HepG2 (cell line): ENCODE data around the gene TBC1D16. TPM values are rescaled to one million over a fixed set of nuclear protein-coding genes. Genes with fewer than 3 reads are reported as not detected.

ENCODE experiments used
- CAMTA2 ChIP-seq: sonication (generic); formaldehyde crosslinking; IDR thresholded peaks from 2 replicates; pipeline ENCODE4 v1.4.0; 2020; ENCODE audit warnings: mild to moderate bottlenecking, missing genetic modification reagents, borderline replicate concordance
- CEBPB ChIP-seq: IDR thresholded peaks from 2 replicates; pipeline ENCODE4 v1.6.1; 2011; ENCODE audit warnings: low read depth, low read length, improper control_type of control experiment, borderline replicate concordance
- DZIP1 ChIP-seq: sonication (generic); formaldehyde crosslinking; IDR thresholded peaks from 2 replicates; pipeline ENCODE4 v1.5.0; 2020; ENCODE audit warnings: mild to moderate bottlenecking, missing genetic modification reagents
- ELF3 ChIP-seq: IDR thresholded peaks from 2 replicates; pipeline ENCODE4 v1.6.1; 2016; ENCODE audit warnings: missing genetic modification reagents, missing compliant biosample characterization
- IRF9 ChIP-seq: sonication (generic); formaldehyde crosslinking; IDR thresholded peaks from 2 replicates; pipeline ENCODE4 v1.8.0; 2022; ENCODE audit warnings: missing genetic modification reagents, mild to moderate bottlenecking, borderline replicate concordance
- JUN ChIP-seq: sonication (generic); formaldehyde crosslinking; IDR thresholded peaks from 2 replicates; pipeline ENCODE4 v1.4.0; 2020; ENCODE audit warnings: mild to moderate bottlenecking, missing genetic modification reagents
- PAF1 ChIP-seq: IDR thresholded peaks from 2 replicates; pipeline ENCODE4 v1.6.1; 2016; ENCODE audit warnings: missing genetic modification reagents, missing compliant biosample characterization
- PHB2 ChIP-seq: fragments of 450-650 bp; IDR thresholded peaks from 2 replicates; pipeline ENCODE4 v1.6.1; 2018; ENCODE audit not compliant: partially characterized antibody
- POLR2G ChIP-seq: fragments of 200-400 bp; formaldehyde crosslinking; IDR thresholded peaks from 2 replicates; pipeline ENCODE4 v1.6.1; 2018; ENCODE audit warnings: mild to moderate bottlenecking, low read depth, low read length, moderate library complexity
- SAFB2 ChIP-seq: sonication (generic); formaldehyde crosslinking; IDR thresholded peaks from 2 replicates; pipeline ENCODE4 v1.5.1; 2020; ENCODE audit warnings: missing genetic modification reagents, low read depth, mild to moderate bottlenecking, borderline replicate concordance
- SAP130 ChIP-seq: IDR thresholded peaks from 2 replicates; pipeline ENCODE4 v1.6.1; 2016; ENCODE audit warnings: low read depth
- TBL1XR1 ChIP-seq: fragments of 150-350 bp; IDR thresholded peaks from 2 replicates; pipeline ENCODE4 v1.6.1; 2014; ENCODE audit warnings: borderline replicate concordance, low read length; ENCODE audit not compliant: partially characterized antibody
- ZNF180 ChIP-seq: sonication (generic); formaldehyde crosslinking; IDR thresholded peaks from 2 replicates; pipeline ENCODE4 v1.4.0; 2020; ENCODE audit warnings: low read depth, missing genetic modification reagents, borderline replicate concordance
- ZNF264 ChIP-seq: sonication (generic); formaldehyde crosslinking; IDR thresholded peaks from 2 replicates; pipeline ENCODE4 v1.4.0; 2020; ENCODE audit warnings: missing genetic modification reagents
- ZNF292 ChIP-seq: sonication (generic); formaldehyde crosslinking; IDR thresholded peaks from 2 replicates; pipeline ENCODE4 v1.8.1; 2022; ENCODE audit warnings: mild to moderate bottlenecking, low read depth, missing genetic modification reagents, borderline replicate concordance
- ZNF549 ChIP-seq: sonication (generic); formaldehyde crosslinking; IDR thresholded peaks from 2 replicates; pipeline ENCODE4 v1.5.0; 2020; ENCODE audit warnings: missing genetic modification reagents
- ZNF605 ChIP-seq: sonication (generic); formaldehyde crosslinking; IDR thresholded peaks from 2 replicates; pipeline ENCODE4 v1.8.0; 2022; ENCODE audit warnings: mild to moderate bottlenecking, missing genetic modification reagents
- ZNF891 ChIP-seq: sonication (generic); formaldehyde crosslinking; IDR thresholded peaks from 2 replicates; pipeline ENCODE4 v1.5.0; 2020; ENCODE audit warnings: mild to moderate bottlenecking, missing genetic modification reagents
- polyA plus RNA-seq, 8 experiments: library from polyadenylated mRNA; depleted of rRNA in 3 of 8; stranded (reverse) in 7 of 8; unstranded in 1 of 8; fragments of >200 nt; fragmentation: Illumina TruSeq in 4 of 8; extraction: Trizol in 4 of 8; gene quantifications; 2 replicates each; pipeline versions ENCODE4 v1.2.1 to v1.2.3, GENCODE V29; 2011 to 2016; ENCODE audit warnings: low read depth in 4 of 8, missing spikeins in 1 of 8, mixed read lengths in 1 of 8; ENCODE audit not compliant: insufficient read depth in 1 of 8
- total RNA-seq, 5 experiments: library from RNA; depleted of rRNA; stranded (reverse); fragments of >200 nt; fragmentation: Illumina TruSeq; extraction: Trizol; gene quantifications; 2 replicates each; pipeline ENCODE4 v1.2.3, GENCODE V29; 2016; ENCODE audit warnings: low read depth in 1 of 5
- TF ChIP-seq, protein P1 (sequence below): sonication (generic); formaldehyde crosslinking; IDR thresholded peaks from 2 replicates; pipeline ENCODE4 v1.9.0; 2022; ENCODE audit warnings: missing genetic modification reagents, mild to moderate bottlenecking, borderline replicate concordance
- TF ChIP-seq, protein P2 (sequence below): sonication (generic); formaldehyde crosslinking; IDR thresholded peaks from 2 replicates; pipeline ENCODE4 v1.8.1; 2023; ENCODE audit warnings: mild to moderate bottlenecking, inconsistent platforms, moderate library complexity, missing genetic modification reagents, borderline replicate concordance
- TF ChIP-seq, protein P3 (sequence below): sonication (generic); formaldehyde crosslinking; IDR thresholded peaks from 2 replicates; pipeline ENCODE4 v1.4.0; 2020; ENCODE audit warnings: missing genetic modification reagents, borderline replicate concordance

Gene TBC1D16
- total and polyA plus RNA-seq, 2 of the 13 experiments (the other 11 are each of a cell fraction or from before 2014, with no cell fraction given) = 14.9 to 24.9 TPM

DNA sequence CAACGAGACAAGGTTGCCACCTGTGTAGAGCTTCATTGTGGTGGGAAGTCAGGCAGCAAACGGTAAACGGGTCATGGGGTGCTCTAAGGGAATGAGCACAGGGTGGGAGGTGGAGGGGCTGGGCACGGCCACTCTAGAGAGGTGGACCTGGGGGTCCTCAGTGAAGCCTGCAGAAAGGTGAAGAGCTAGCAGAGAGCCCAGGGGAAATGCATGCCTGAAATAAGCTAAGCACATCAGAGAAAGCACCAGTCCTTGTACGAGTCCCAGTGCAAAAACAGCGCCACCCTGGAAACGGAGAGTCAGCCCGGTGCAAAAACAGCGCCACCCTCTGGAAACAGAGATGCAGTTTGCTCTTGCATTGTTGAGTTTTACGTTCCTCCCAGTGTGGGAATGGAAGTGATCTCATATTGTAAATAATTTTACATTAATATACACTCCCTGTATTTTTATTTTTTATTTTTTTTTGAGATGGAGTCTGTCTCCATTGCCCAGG is 65.0 kb downstream of the TBC1D16 start (continued):
- no peak for TF ChIP-seq DZIP1 (CRISPR knock-in tag)
- TF ChIP-seq ZNF292 (CRISPR knock-in tag) = no peak
- no peak for TF ChIP-seq TBL1XR1
- TF ChIP-seq, protein P1, sequence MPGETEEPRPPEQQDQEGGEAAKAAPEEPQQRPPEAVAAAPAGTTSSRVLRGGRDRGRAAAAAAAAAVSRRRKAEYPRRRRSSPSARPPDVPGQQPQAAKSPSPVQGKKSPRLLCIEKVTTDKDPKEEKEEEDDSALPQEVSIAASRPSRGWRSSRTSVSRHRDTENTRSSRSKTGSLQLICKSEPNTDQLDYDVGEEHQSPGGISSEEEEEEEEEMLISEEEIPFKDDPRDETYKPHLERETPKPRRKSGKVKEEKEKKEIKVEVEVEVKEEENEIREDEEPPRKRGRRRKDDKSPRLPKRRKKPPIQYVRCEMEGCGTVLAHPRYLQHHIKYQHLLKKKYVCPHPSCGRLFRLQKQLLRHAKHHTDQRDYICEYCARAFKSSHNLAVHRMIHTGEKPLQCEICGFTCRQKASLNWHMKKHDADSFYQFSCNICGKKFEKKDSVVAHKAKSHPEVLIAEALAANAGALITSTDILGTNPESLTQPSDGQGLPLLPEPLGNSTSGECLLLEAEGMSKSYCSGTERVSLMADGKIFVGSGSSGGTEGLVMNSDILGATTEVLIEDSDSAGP = 0 out of 2 replicates have a peak, but pooled peaks have one; percentile 38
- TF ChIP-seq IRF9 (CRISPR knock-in tag) = no peak
- TF ChIP-seq SAP130 (CRISPR knock-in tag) = peak; percentile 53
- no peak for TF ChIP-seq PAF1 (CRISPR knock-in tag)
- no peak for TF ChIP-seq JUN (CRISPR knock-in tag)
- TF ChIP-seq POLR2G = no peak
- TF ChIP-seq ZNF891 = no peak
- TF ChIP-seq SAFB2 = no peak
- TF ChIP-seq ZNF549 = no peak
- no peak for TF ChIP-seq CEBPB
- no peak for TF ChIP-seq ZNF605
- TF ChIP-seq, protein P2, sequence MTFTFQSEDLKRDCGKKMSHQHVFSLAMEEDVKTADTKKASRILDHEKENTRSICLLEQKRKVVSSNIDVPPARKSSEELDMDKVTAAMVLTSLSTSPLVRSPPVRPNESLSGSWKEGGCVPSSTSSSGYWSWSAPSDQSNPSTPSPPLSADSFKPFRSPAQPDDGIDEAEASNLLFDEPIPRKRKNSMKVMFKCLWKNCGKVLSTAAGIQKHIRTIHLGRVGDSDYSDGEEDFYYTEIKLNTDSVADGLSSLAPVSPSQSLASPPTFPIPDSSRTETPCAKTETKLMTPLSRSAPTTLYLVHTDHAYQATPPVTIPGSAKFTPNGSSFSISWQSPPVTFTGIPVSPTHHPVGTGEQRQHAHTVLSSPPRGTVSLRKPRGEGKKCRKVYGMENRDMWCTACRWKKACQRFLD = no peak
- no peak for TF ChIP-seq ZNF264 (CRISPR knock-in tag)
- TF ChIP-seq, protein P3, sequence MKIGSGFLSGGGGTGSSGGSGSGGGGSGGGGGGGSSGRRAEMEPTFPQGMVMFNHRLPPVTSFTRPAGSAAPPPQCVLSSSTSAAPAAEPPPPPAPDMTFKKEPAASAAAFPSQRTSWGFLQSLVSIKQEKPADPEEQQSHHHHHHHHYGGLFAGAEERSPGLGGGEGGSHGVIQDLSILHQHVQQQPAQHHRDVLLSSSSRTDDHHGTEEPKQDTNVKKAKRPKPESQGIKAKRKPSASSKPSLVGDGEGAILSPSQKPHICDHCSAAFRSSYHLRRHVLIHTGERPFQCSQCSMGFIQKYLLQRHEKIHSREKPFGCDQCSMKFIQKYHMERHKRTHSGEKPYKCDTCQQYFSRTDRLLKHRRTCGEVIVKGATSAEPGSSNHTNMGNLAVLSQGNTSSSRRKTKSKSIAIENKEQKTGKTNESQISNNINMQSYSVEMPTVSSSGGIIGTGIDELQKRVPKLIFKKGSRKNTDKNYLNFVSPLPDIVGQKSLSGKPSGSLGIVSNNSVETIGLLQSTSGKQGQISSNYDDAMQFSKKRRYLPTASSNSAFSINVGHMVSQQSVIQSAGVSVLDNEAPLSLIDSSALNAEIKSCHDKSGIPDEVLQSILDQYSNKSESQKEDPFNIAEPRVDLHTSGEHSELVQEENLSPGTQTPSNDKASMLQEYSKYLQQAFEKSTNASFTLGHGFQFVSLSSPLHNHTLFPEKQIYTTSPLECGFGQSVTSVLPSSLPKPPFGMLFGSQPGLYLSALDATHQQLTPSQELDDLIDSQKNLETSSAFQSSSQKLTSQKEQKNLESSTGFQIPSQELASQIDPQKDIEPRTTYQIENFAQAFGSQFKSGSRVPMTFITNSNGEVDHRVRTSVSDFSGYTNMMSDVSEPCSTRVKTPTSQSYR = no peak
- TF ChIP-seq PHB2 = no peak
- TF ChIP-seq ELF3 = no peak
- no peak for TF ChIP-seq CAMTA2 (CRISPR knock-in tag)
- no peak for TF ChIP-seq ZNF180
